ENCODE measurements around the gene SCD5. TPM values are rescaled to one million over a fixed set of nuclear protein-coding genes. Genes with fewer than 3 reads are reported as not detected.

Gene SCD5
- total RNA-seq, 1 donor from 2014 or later: 61.7 TPM

- no peaks in the 10 kb centered on the region for H3K36me3 ChIP-seq (ENCODE audit: insufficient read depth, low read length)
- peaks cover 2% of the 10 kb centered on the region for H3K27me3 ChIP-seq (ENCODE audit: insufficient read depth, low read length)
- no peak overlapping the region for H3K4me2 ChIP-seq (ENCODE audit: low read length)
- no peaks in the 10 kb centered on the region for H3K4me1 ChIP-seq (ENCODE audit: insufficient read depth, low read length)
- Mint-ChIP-seq H3K4me1 (ENCODE audit: low read depth, unreplicated experiment) (peaks cover 10% of the 10 kb centered on the region), H3K36me3 (ENCODE audit: low read depth, unreplicated experiment) (no peaks in the 10 kb centered on the region), H3K27ac (ENCODE audit: unreplicated experiment) (no peak overlapping the region), H3K4me3 (ENCODE audit: unreplicated experiment) (no peak overlapping the region), H3K9me3 (ENCODE audit: unreplicated experiment) (no peaks in the 10 kb centered on the region), H3K27me3 (ENCODE audit: low read depth, unreplicated experiment) (no peaks in the 10 kb centered on the region)
- no peaks in the 10 kb centered on the region for H3K79me2 ChIP-seq (ENCODE audit: insufficient read depth, low read length)
- H4K20me1 ChIP-seq (ENCODE audit: insufficient read depth, low read length): peaks cover 2% of the 10 kb centered on the region
- H2AFZ ChIP-seq (ENCODE audit: low read depth, low read length): no peak overlapping the region
- TF ChIP-seq CTCF (IDR thresholded peaks at IDR 0.05; ENCODE audit: insufficient read depth, low read depth, low read length) (no peak), EZH2 (IDR thresholded peaks at IDR 0.05; ENCODE audit: insufficient read depth, low read length) (no peak)
- H3K4me3 ChIP-seq (ENCODE audit: insufficient read depth, low read depth, low read length): no peak overlapping the region
- H3K9me3 ChIP-seq (ENCODE audit: insufficient read depth, low read depth, low read length): no peaks in the 10 kb centered on the region
- FAIRE-seq (no peak), DNase-seq (ENCODE audit: low read depth) (no peak)
- no peak overlapping the region for H3K9ac ChIP-seq (ENCODE audit: low read length)
- H3K27ac ChIP-seq (ENCODE audit: low read depth, low read length): no peak overlapping the region
These were observed 11.0 kb upstream of the SCD5 start for GRCh38 chr4:82809619-82810018.

- TF ChIP-seq CTCF (IDR thresholded peaks at IDR 0.05; ENCODE audit: insufficient read depth, low read depth, low read length): no peak
- no peak for TF ChIP-seq EZH2 (IDR thresholded peaks at IDR 0.05; ENCODE audit: insufficient read depth, low read length)
- H3K4me3 ChIP-seq (ENCODE audit: insufficient read depth, low read depth, low read length): no peak overlapping the region
- Mint-ChIP-seq H3K4me1 (ENCODE audit: low read depth, unreplicated experiment) (peaks cover 8% of the 10 kb centered on the region), H3K27ac (ENCODE audit: unreplicated experiment) (no peak overlapping the region), H3K27me3 (ENCODE audit: low read depth, unreplicated experiment) (no peaks in the 10 kb centered on the region), H3K36me3 (ENCODE audit: low read depth, unreplicated experiment) (no peaks in the 10 kb centered on the region), H3K4me3 (ENCODE audit: unreplicated experiment) (no peak overlapping the region), H3K9me3 (ENCODE audit: unreplicated experiment) (no peaks in the 10 kb centered on the region)
- H3K79me2 ChIP-seq (ENCODE audit: insufficient read depth, low read length): no peaks in the 10 kb centered on the region
- no peak overlapping the region for H3K9ac ChIP-seq (ENCODE audit: low read length)
- peaks cover 4% of the 10 kb centered on the region for H3K4me1 ChIP-seq (ENCODE audit: insufficient read depth, low read length)
- H3K4me2 ChIP-seq (ENCODE audit: low read length): no peak overlapping the region
- H3K36me3 ChIP-seq (ENCODE audit: insufficient read depth, low read length): no peaks in the 10 kb centered on the region
- H2AFZ ChIP-seq (ENCODE audit: low read depth, low read length): no peak overlapping the region
- H3K27ac ChIP-seq (ENCODE audit: low read depth, low read length): no peak overlapping the region
- H3K9me3 ChIP-seq (ENCODE audit: insufficient read depth, low read depth, low read length): no peaks in the 10 kb centered on the region
- H3K27me3 ChIP-seq (ENCODE audit: insufficient read depth, low read length): peaks cover 4% of the 10 kb centered on the region
- FAIRE-seq (no peak), DNase-seq (ENCODE audit: low read depth) (no peak)
- H4K20me1 ChIP-seq (ENCODE audit: insufficient read depth, low read length): no peaks in the 10 kb centered on the region
These were observed 5.2 kb upstream of the SCD5 start for GRCh38 chr4:82803746-82804145.

- no peak for TF ChIP-seq CTCF (IDR thresholded peaks at IDR 0.05; ENCODE audit: insufficient read depth, low read depth, low read length)
- no peak for TF ChIP-seq EZH2 (IDR thresholded peaks at IDR 0.05; ENCODE audit: insufficient read depth, low read length)
- H3K27me3 ChIP-seq (ENCODE audit: insufficient read depth, low read length): peaks cover 4% of the 10 kb centered on the region
- FAIRE-seq: no peak
These were observed 4.3 kb upstream of the SCD5 start for GRCh38 chr4:82802911-82803310.

More at GRCh38 chr4:82802911-82803310, 4.3 kb upstream of the SCD5 start:
- H3K9ac ChIP-seq (ENCODE audit: low read length): no peak overlapping the region
- H3K4me1 Mint-ChIP-seq (ENCODE audit: low read depth, unreplicated experiment): peaks cover 8% of the 10 kb centered on the region
- H3K4me3 ChIP-seq (ENCODE audit: insufficient read depth, low read depth, low read length): no peak overlapping the region
- H2AFZ ChIP-seq (ENCODE audit: low read depth, low read length): no peak overlapping the region
- H3K79me2 ChIP-seq (ENCODE audit: insufficient read depth, low read length): no peaks in the 10 kb centered on the region
- H3K9me3 Mint-ChIP-seq (ENCODE audit: unreplicated experiment): no peaks in the 10 kb centered on the region
- H3K27me3 Mint-ChIP-seq (ENCODE audit: low read depth, unreplicated experiment): no peaks in the 10 kb centered on the region
- H3K27ac ChIP-seq (ENCODE audit: low read depth, low read length): no peak overlapping the region
- H3K4me3 Mint-ChIP-seq (ENCODE audit: unreplicated experiment): no peak overlapping the region
- no peaks in the 10 kb centered on the region for H3K9me3 ChIP-seq (ENCODE audit: insufficient read depth, low read depth, low read length)
- H4K20me1 ChIP-seq (ENCODE audit: insufficient read depth, low read length): no peaks in the 10 kb centered on the region
- no peak overlapping the region for H3K4me2 ChIP-seq (ENCODE audit: low read length)
- H3K4me1 ChIP-seq (ENCODE audit: insufficient read depth, low read length): peaks cover 4% of the 10 kb centered on the region
- no peak for DNase-seq (ENCODE audit: low read depth)
- H3K36me3 ChIP-seq (ENCODE audit: insufficient read depth, low read length): no peaks in the 10 kb centered on the region
- no peak overlapping the region for H3K27ac Mint-ChIP-seq (ENCODE audit: unreplicated experiment)
- no peaks in the 10 kb centered on the region for H3K36me3 Mint-ChIP-seq (ENCODE audit: low read depth, unreplicated experiment)

All from astrocyte (in vitro differentiated cells and primary cell).